Measurements from ENCODE around the gene PHRF1.

The PHRF1 gene

GRCh38 chr11:575996-576768 is at the start of gene PHRF1:
PHRF1 (plus strand) TSS chr11:576470; CDS start chr11:581513, 5,043 bp downstream.
- Histone ChIP-seq H3K36me3 (ENCODE audit: control insufficient read depth in 5 of 5, insufficient read depth in 5 of 5, low read length in 5 of 5) (no peaks in the 10 kb centered on the region), H3K9ac (ENCODE audit: low read length in 5 of 5) (peak within 1 kb of the TSS; percentile 43 to 100 (median 98)), H3K27me3 (ENCODE audit: control insufficient read depth in 5 of 5, insufficient read depth in 4 of 5, low read length in 5 of 5) (peaks cover 0 to 5% (median 4%) of the 10 kb centered on the region in 5 donors), H3K4me1 (ENCODE audit: control insufficient read depth in 5 of 5, insufficient read depth in 5 of 5, low read length in 5 of 5) (peaks cover 16 to 47% (median 41%) of the 10 kb centered on the region in 5 donors), H3K9me3 (ENCODE audit: control insufficient read depth in 5 of 5, low read length in 5 of 5) (no peaks in the 10 kb centered on the region), H3K27ac (ENCODE audit: low read depth, low read length) (peak within 1 kb of the TSS; percentile 70), H3K4me3 (ENCODE audit: low read depth in 1 of 5, low read length in 5 of 5) (peak within 1 kb of the TSS; percentile 87 to 98 (median 94))

DNA sequence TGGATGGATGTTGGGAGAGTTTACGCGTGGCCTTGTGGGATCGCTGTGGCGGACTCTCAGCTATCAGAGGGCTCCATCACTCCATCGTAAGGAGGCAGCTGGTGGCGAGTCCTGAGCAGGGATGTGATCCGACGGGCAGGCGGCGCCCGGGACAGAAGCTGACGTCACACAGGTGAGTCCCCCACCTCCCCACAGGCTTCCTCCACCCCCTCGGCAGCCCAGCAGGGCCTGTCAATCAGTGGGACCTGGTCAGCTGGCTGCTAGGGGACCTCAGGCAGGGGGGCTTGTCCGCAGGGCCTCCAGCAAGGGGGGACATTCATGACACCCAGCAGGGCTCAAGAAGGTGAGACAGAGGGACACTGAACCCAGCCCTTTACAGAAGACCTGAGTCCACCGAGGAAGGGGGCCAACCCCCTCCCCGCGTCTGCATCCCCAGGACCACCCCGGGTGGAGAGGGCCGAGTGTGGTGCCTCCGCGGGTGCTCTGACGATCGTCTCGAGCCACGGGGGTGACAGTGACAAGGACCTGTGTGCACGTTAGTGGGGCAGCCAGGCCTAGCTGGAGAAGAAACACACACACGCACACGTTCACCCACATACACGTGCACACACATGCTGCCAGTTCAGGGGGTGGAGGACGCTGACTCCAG is 48.0 kb upstream of the PHRF1 start:
- H3K27me3 ChIP-seq (ENCODE audit: control insufficient read depth in 5 of 5, insufficient read depth in 4 of 5, low read length in 5 of 5) = no peaks in the 10 kb centered on the region
- no peak overlapping the region for H3K4me3 ChIP-seq (ENCODE audit: low read depth in 1 of 5, low read length in 5 of 5)
- peaks cover 0 to 15% (median 3%) of the 10 kb centered on the region in 5 donors for H3K4me1 ChIP-seq (ENCODE audit: control insufficient read depth in 5 of 5, insufficient read depth in 5 of 5, low read length in 5 of 5)
- H3K36me3 ChIP-seq (ENCODE audit: control insufficient read depth in 5 of 5, insufficient read depth in 5 of 5, low read length in 5 of 5) = peaks cover 0 to 32% (median 23%) of the 10 kb centered on the region in 5 donors
- no peak overlapping the region for H3K9ac ChIP-seq (ENCODE audit: low read length in 5 of 5)
- H3K9me3 ChIP-seq (ENCODE audit: control insufficient read depth in 5 of 5, low read length in 5 of 5) = no peaks in the 10 kb centered on the region
- H3K27ac ChIP-seq (ENCODE audit: low read depth, low read length) = no peak overlapping the region

DNA sequence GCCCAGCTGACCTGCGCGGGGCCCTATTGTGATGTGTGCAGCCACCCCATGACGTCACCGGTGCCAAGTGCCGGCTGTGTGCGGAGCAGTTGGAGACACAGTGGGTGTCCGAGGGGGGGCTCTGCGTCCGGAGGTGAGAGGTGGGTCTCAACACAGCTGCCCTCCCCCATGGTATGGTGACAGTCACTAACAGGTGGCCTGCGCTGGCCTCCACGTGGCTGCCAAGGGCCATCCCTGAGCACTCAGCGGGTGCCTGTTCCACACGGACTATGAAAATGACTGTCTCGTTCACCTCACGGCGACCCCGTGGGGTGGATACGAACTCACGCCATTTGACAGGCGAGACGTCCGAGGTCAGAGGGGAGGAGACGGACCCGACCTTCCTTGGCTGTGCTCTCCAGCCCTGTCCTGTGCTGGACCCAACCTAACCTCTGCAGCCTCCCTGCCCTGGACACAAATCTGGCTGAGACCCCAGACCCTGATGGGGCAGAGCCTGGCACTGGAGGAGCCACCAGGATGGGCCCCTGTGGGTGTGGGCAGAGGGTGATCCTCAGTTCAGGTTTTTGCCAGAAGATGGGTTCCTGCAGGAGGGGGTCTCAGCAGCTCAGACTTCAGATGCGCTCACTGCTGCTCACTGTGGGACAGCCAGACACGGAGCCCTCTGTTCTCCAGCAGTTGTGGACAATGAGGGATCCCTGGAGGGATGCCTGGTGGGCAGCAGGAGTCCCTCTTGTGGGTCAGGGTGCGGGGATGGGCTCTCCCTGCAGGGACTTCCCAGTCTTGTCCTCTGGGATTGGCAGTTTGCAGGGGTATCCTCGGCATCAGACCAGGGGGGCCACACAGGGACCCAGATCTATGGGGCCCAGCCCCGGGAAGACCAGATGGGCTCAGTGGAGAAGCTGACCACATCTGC is 47.2 kb upstream of the PHRF1 start:
- Histone ChIP-seq H3K27ac (ENCODE audit: low read depth, low read length) (no peak overlapping the region), H3K4me3 (ENCODE audit: low read depth in 1 of 5, low read length in 5 of 5) (no peak overlapping the region), H3K27me3 (ENCODE audit: control insufficient read depth in 5 of 5, insufficient read depth in 4 of 5, low read length in 5 of 5) (no peaks in the 10 kb centered on the region), H3K9ac (ENCODE audit: low read length in 5 of 5) (no peak overlapping the region), H3K9me3 (ENCODE audit: control insufficient read depth in 5 of 5, low read length in 5 of 5) (no peaks in the 10 kb centered on the region), H3K4me1 (ENCODE audit: control insufficient read depth in 5 of 5, insufficient read depth in 5 of 5, low read length in 5 of 5) (peaks cover 5 to 22% (median 8%) of the 10 kb centered on the region in 5 donors), H3K36me3 (ENCODE audit: control insufficient read depth in 5 of 5, insufficient read depth in 5 of 5, low read length in 5 of 5) (peaks cover 0 to 37% (median 29%) of the 10 kb centered on the region in 5 donors)

DNA sequence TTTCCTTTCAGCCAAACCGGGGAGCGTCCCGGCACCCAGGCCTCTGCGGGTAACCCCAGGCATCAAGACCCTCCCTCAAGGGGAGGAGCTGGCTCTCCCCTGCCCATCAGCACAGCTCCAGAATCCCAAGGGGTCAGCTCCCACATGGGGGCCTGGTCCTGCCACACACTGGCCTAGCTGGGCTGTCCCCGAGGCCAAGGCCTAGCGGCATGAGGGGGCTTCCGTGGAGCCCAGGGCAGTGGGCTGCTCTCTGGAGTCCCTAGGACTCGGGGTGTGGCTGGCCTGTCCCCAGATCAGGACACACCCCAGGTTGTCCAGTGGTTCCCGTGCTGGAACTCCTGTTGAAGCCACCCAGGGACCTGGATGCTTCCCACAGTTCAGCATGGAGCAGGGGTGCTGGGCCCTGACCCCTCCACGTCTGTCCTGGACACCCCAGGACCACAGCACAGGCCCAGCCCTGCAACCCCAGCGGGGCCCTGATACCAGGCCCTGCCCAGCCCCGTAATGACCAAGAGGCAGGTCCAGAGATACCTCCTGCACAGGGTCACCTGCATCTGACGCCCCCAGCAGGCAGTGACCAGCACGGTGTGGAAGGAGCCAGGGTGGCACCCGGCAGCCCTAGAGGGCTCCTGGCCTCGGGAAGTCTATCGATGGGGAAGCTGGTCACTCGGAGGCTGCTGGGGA is 46.4 kb upstream of the PHRF1 start:
- Histone ChIP-seq H3K4me3 (ENCODE audit: low read depth in 1 of 5, low read length in 5 of 5) (no peak overlapping the region), H3K9me3 (ENCODE audit: control insufficient read depth in 5 of 5, low read length in 5 of 5) (no peaks in the 10 kb centered on the region), H3K36me3 (ENCODE audit: control insufficient read depth in 5 of 5, insufficient read depth in 5 of 5, low read length in 5 of 5) (peaks cover 0 to 37% (median 29%) of the 10 kb centered on the region in 5 donors), H3K27me3 (ENCODE audit: control insufficient read depth in 5 of 5, insufficient read depth in 4 of 5, low read length in 5 of 5) (no peaks in the 10 kb centered on the region), H3K4me1 (ENCODE audit: control insufficient read depth in 5 of 5, insufficient read depth in 5 of 5, low read length in 5 of 5) (peaks cover 6 to 30% (median 16%) of the 10 kb centered on the region in 5 donors), H3K27ac (ENCODE audit: low read depth, low read length) (no peak overlapping the region), H3K9ac (ENCODE audit: low read length in 5 of 5) (no peak overlapping the region)

- Histone ChIP-seq H3K4me3 (ENCODE audit: low read depth in 1 of 5, low read length in 5 of 5) (no peak overlapping the region), H3K4me1 (ENCODE audit: control insufficient read depth in 5 of 5, insufficient read depth in 5 of 5, low read length in 5 of 5) (peaks cover 6 to 37% (median 20%) of the 10 kb centered on the region in 5 donors), H3K9me3 (ENCODE audit: control insufficient read depth in 5 of 5, low read length in 5 of 5) (no peaks in the 10 kb centered on the region), H3K27ac (ENCODE audit: low read depth, low read length) (no peak overlapping the region), H3K36me3 (ENCODE audit: control insufficient read depth in 5 of 5, insufficient read depth in 5 of 5, low read length in 5 of 5) (peaks cover 0 to 37% (median 29%) of the 10 kb centered on the region in 5 donors), H3K9ac (ENCODE audit: low read length in 5 of 5) (no peak overlapping the region), H3K27me3 (ENCODE audit: control insufficient read depth in 5 of 5, insufficient read depth in 4 of 5, low read length in 5 of 5) (no peaks in the 10 kb centered on the region)
Observed at GRCh38 chr11:530960-531831, 45.1 kb upstream of the PHRF1 start.

GRCh38 chr11:531919-532526 is 44.2 kb upstream of the PHRF1 start:
- Histone ChIP-seq H3K4me3 (ENCODE audit: low read depth in 1 of 5, low read length in 5 of 5) (no peak overlapping the region), H3K27ac (ENCODE audit: low read depth, low read length) (no peak overlapping the region), H3K9me3 (ENCODE audit: control insufficient read depth in 5 of 5, low read length in 5 of 5) (no peaks in the 10 kb centered on the region), H3K27me3 (ENCODE audit: control insufficient read depth in 5 of 5, insufficient read depth in 4 of 5, low read length in 5 of 5) (peaks cover 0 to 5% (median under 1%) of the 10 kb centered on the region in 5 donors), H3K9ac (ENCODE audit: low read length in 5 of 5) (no peak overlapping the region), H3K4me1 (ENCODE audit: control insufficient read depth in 5 of 5, insufficient read depth in 5 of 5, low read length in 5 of 5) (peaks cover 6 to 44% (median 29%) of the 10 kb centered on the region in 5 donors), H3K36me3 (ENCODE audit: control insufficient read depth in 5 of 5, insufficient read depth in 5 of 5, low read length in 5 of 5) (peaks cover 0 to 37% (median 29%) of the 10 kb centered on the region in 5 donors)

DNA sequence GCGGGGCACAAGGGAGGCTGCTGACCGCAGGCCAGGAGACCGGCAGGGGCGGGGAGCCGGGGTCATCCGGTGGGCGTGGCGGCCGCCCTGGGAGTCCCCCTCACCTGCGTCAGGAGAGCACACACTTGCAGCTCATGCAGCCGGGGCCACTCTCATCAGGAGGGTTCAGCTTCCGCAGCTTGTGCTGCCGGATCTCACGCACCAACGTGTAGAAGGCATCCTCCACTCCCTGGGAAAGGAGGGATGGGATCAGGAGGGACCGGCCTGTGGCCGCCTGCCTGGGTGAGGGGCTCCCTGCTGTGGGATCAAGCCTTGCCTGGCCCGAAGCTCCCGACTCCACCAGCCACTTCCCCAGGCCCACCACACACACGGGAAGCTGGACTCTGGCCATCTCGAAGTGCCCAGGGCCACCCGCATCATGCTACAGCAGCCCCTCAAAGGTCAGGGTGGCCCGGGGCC is 43.7 kb upstream of the PHRF1 start:
- H3K4me3 ChIP-seq (ENCODE audit: low read depth in 1 of 5, low read length in 5 of 5) = no peak overlapping the region
- H3K4me1 ChIP-seq (ENCODE audit: control insufficient read depth in 5 of 5, insufficient read depth in 5 of 5, low read length in 5 of 5) = peaks cover 6 to 49% (median 34%) of the 10 kb centered on the region in 5 donors
- H3K27ac ChIP-seq (ENCODE audit: low read depth, low read length) = no peak overlapping the region
- no peak overlapping the region for H3K9ac ChIP-seq (ENCODE audit: low read length in 5 of 5)
- peaks cover 0 to 7% (median 4%) of the 10 kb centered on the region in 5 donors for H3K27me3 ChIP-seq (ENCODE audit: control insufficient read depth in 5 of 5, insufficient read depth in 4 of 5, low read length in 5 of 5)
- no peaks in the 10 kb centered on the region for H3K9me3 ChIP-seq (ENCODE audit: control insufficient read depth in 5 of 5, low read length in 5 of 5)
- H3K36me3 ChIP-seq (ENCODE audit: control insufficient read depth in 5 of 5, insufficient read depth in 5 of 5, low read length in 5 of 5) = peaks cover 0 to 37% (median 29%) of the 10 kb centered on the region in 5 donors

GRCh38 chr11:532986-533585 is 43.2 kb upstream of the PHRF1 start:
- Histone ChIP-seq H3K9ac (ENCODE audit: low read length in 5 of 5) (no peak overlapping the region), H3K4me1 (ENCODE audit: control insufficient read depth in 5 of 5, insufficient read depth in 5 of 5, low read length in 5 of 5) (peaks cover 6 to 52% (median 37%) of the 10 kb centered on the region in 5 donors), H3K4me3 (ENCODE audit: low read depth in 1 of 5, low read length in 5 of 5) (no peak overlapping the region), H3K27ac (ENCODE audit: low read depth, low read length) (no peak overlapping the region), H3K9me3 (ENCODE audit: control insufficient read depth in 5 of 5, low read length in 5 of 5) (no peaks in the 10 kb centered on the region), H3K36me3 (ENCODE audit: control insufficient read depth in 5 of 5, insufficient read depth in 5 of 5, low read length in 5 of 5) (peaks cover 0 to 37% (median 29%) of the 10 kb centered on the region in 5 donors), H3K27me3 (ENCODE audit: control insufficient read depth in 5 of 5, insufficient read depth in 4 of 5, low read length in 5 of 5) (peaks cover 0 to 9% (median 7%) of the 10 kb centered on the region in 5 donors)

All from subcutaneous abdominal adipose tissue (tissue), 5 donors.